Measurements from ENCODE around the gene CIP2A.

Gene CIP2A

GRCh38 chr3:108562565-108562964, 26.7 kb downstream of the CIP2A start:
- no peak for DNase-seq (ENCODE audit: low read depth in 2 of 2)

DNA sequence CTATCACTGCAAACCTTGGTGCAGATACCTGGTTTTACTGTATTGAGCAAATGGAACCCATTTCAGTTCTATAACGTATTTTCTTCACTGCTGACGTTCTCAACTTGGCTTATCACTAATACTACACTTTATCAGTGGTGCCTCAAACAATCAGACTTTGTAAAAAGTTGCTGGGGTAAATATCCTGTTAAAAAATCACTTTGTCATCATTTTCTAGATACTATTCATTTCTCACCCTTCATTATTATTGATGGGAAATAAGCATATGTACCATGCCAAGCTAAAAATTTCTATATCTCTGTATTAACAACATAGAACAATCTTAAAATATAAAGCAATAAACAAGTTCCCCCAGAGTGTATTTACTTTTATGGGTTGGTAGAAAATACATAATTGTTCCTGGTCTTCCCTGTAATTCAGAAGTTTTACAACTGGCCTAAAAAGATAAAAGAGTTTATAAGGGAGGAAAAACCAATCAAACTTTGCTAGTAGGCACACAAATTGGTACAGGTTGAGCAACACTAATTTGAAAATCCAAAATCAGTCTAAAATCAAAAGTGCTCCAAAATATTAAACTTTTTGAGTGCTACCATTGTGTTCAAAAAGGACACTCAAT, 33.2 kb downstream of the CIP2A start:
- no peak for DNase-seq (ENCODE audit: low read depth in 2 of 2)

DNA sequence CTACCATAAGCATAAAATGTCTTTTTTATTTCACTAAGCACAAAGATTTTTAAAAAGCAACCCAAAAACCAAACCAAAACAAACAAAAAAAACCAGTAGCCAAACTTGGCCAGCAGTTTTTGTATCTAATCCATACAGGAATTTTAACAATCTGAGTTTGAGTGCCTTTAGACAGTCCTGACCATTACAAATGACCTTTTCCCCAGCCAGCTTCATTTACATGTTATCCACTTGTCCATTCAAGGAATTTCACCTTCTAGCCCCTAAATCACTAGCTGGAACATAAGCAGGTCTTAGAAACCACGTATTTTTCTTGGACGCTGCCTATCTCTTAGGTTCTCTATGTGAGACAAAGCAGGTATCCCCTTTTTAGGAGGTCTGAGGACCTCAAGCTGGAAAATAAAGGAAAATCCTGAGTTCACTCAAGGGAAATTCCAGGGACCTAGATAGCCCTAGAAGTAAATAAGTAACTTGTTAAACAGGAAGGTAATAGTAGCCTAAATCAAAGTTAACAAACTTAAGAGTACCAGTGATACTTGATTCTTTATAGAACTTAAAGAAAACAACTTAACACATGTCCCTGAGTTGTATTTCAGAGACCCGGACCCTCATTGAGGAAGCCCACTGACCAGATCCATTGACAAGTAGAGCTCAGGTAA, 34.2 kb downstream of the CIP2A start:
- no peak for DNase-seq (ENCODE audit: low read depth in 2 of 2)

GRCh38 chr3:108554229-108554628, 35.0 kb downstream of the CIP2A start:
- no peak for DNase-seq (ENCODE audit: low read depth in 2 of 2)

- DNase-seq (ENCODE audit: low read depth in 2 of 2): peak in 1 of 2 donors; percentile 5
Measured at GRCh38 chr3:108552267-108553159, 36.7 kb downstream of the CIP2A start.

GRCh38 chr3:108548886-108549285, 40.4 kb downstream of the CIP2A start:
- DNase-seq (ENCODE audit: low read depth in 2 of 2): no peak

GRCh38 chr3:108548304-108548703, 40.9 kb downstream of the CIP2A start:
- DNase-seq (ENCODE audit: low read depth in 2 of 2): no peak

GRCh38 chr3:108546692-108547091, 42.5 kb downstream of the CIP2A start:
- DNase-seq (ENCODE audit: low read depth in 2 of 2): no peak

GRCh38 chr3:108546247-108546646, 43.0 kb downstream of the CIP2A start:
- DNase-seq (ENCODE audit: low read depth in 2 of 2): no peak

- DNase-seq (ENCODE audit: low read depth in 2 of 2): no peak
Measured at GRCh38 chr3:108538083-108538482, 51.2 kb downstream of the CIP2A start.

DNA sequence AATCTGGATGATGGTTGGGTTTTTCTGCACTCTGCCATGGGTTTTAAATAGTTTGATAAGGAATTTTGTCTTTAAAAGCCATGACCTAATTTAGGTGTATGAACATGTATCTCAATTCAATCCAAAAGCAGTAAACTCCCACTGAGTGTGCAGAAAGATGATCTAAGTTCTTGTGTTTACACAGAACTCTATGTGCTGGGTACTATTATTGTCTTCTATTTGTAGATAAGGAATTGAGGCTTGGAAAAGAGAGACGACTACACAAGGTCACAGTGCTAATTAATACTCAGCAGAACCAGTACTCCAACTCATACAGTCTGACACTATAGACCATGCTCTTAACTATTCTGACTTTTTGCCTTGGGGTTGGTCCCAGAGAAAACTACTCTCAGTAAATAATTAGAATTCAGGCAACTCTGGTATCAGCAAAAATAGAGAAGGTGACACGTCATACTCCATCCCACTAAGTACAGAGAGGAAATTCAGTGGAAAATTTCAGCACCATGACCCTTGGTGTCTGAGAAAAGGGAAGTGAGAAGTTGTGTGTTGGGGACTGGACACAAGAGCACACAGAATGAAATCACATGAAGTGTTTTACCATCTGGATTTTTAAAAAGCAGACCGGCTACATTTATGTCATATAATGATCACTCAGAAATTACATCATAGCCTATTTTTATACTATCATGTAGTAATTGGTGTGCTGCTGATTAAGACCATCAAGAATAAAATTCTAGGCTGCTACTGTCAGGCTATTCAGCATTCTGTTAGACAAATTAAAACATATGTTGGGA, 60.6 kb downstream of the CIP2A start:
- DNase-seq (ENCODE audit: low read depth in 2 of 2): no peak

DNA sequence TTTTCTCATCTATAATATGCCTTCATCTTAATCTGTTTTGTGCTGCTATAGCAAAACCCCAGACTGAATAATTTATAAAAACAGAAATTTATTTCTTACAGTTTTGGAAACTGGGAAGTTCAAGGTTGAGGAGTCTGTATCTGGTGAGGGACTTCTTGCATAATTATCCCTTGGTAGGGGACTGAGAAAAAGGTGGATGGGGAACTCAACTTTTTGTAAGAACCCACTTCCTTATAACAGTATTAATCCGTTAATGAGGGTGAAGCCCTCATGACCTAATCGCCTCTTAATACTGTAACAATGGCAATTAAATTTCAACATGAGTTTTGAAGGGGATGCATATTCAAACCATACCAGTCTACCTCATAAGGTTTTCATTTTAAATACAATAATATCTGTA, 61.4 kb downstream of the CIP2A start:
- DNase-seq (ENCODE audit: low read depth in 2 of 2): no peak

GRCh38 chr3:108527109-108527508, 62.1 kb downstream of the CIP2A start:
- DNase-seq (ENCODE audit: low read depth in 2 of 2): no peak

- DNase-seq (ENCODE audit: low read depth in 2 of 2): no peak
Measured at GRCh38 chr3:108525971-108526370, 63.3 kb downstream of the CIP2A start.

GRCh38 chr3:108525256-108525655, 64.0 kb downstream of the CIP2A start:
- no peak for DNase-seq (ENCODE audit: low read depth in 2 of 2)

DNA sequence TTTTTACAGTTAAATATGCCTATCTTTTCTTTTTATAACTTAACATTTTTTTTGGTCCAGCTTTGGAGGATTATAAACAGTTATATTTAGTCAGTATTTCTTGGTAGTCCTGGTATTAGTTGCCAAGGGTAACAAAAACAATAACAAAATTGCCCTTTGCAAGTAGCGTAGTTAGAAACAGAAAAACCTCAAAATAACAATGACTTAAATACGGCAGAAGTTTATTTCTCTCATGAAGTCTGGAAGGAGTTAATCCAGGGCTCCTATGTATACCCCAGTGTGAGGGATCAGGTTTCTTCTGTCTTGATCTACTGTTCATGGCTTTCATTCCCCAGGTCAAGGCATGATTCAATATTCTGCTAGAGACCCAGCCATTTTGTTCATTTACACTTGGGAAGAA, 64.7 kb downstream of the CIP2A start:
- DNase-seq (ENCODE audit: low read depth in 2 of 2): no peak

DNA sequence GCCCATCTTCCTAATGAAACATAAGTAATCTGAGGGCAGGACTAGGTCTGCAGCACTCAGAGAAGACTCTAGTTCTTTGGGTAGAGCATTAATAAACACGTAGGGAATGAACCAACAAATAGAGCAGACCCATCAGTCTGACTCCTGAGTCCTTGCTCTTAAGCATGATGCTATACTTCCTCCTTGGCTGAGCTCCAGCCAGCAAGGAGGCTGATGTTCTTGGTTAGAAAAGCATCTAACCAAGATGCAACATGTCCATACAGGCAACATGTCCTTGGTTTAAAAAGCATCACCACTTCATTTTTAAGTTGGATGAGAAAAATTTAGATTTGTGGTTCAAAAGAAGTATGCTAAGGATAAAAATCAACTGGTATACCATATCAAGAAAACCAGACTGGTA, 70.3 kb downstream of the CIP2A start:
- no peak for DNase-seq (ENCODE audit: low read depth in 2 of 2)

GRCh38 chr3:108516881-108517280, 72.4 kb downstream of the CIP2A start:
- no peak for DNase-seq (ENCODE audit: low read depth in 2 of 2)

DNA sequence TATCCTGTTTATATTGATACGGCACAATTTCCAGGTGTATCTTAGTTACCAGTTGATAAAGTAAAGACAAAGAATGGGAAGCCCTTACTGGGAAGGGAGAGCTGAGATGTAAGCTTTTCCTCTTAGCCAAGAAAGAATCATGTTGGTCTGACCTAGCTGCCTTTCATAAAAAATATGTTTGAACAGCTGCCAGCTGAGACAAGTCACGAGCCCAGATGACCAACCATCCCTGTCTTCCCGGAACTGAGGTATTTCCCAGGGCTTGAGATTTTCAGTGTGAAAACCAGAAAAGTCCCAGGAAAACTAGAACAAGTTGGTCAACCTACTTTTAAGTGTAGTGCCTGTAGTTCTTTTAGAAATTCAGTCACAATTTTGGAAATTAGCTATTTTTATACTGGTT, 75.3 kb downstream of the CIP2A start:
- no peak for DNase-seq (ENCODE audit: low read depth in 2 of 2)

GRCh38 chr3:108512671-108513070, 76.6 kb downstream of the CIP2A start:
- no peak for DNase-seq (ENCODE audit: low read depth in 2 of 2)

- no peak for DNase-seq (ENCODE audit: low read depth in 2 of 2)
Measured at GRCh38 chr3:108511490-108511889, 77.7 kb downstream of the CIP2A start.

DNA sequence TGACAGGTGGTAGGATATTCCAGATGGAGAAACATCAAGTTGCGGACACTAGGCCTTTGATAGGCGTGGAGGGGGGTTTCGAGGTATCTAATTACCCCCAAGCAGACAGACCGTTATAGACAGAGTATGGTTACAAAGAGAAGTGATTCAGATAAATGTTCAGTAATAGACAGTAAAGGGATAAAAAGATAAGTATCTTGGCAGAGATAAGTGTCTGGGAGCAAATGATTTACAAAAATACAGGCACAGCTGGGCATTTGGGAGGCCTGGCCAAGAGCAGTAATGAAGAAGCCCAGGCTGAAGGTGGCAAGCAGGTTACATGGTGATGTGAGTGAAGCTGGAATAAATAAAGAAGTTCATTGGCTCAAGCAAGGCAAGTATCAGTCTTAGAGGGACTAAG, 78.2 kb downstream of the CIP2A start:
- no peak for DNase-seq (ENCODE audit: low read depth in 2 of 2)

All from stimulated activated CD4-positive, alpha-beta T cell treated with anti-CD3 and anti-CD28 coated beads, Interleukin-1b, Interleukin-23, amount 100 ng/mL, for 4 hours (primary cell).